ENCODE measurements around the gene USP40.
A peak's percentile ranks its signal among the peaks of the same experiment; 100 is the strongest.
"Not testable (repeated sequence)": the region's sequence is repeated elsewhere in the genome, so short reads cannot be mapped to it uniquely, and the experiment has no call there.

USP40 gene

DNA sequence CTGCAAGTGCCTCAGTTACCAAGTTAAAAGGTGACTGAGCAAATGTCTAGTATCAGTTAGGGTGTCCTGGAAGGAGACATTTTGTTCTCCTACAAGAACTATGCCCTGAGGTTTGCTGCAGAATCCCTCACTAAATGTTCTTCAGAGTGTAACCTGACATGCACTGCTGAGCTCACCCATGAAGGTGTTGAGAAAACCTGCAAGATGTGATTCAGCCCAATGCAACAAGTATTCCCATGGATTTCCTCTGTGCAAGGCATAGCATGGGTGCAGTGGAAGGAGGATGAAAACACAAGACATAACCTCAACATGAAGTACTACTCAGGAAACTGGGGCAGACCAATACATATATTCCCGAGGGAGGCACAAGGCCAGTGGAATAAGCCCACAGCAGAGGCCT is 35.5 kb upstream of the USP40 start:
- in situ Hi-C loops (cut with MboI; ENCODE audit: low pct_unique_long_range_greater_than_20kb, low sequenced_read_pairs, unreplicated experiment), result no loop called here
- DNase-seq (ENCODE audit: low spot score), result no peak
- TF ChIP-seq, protein P1, sequence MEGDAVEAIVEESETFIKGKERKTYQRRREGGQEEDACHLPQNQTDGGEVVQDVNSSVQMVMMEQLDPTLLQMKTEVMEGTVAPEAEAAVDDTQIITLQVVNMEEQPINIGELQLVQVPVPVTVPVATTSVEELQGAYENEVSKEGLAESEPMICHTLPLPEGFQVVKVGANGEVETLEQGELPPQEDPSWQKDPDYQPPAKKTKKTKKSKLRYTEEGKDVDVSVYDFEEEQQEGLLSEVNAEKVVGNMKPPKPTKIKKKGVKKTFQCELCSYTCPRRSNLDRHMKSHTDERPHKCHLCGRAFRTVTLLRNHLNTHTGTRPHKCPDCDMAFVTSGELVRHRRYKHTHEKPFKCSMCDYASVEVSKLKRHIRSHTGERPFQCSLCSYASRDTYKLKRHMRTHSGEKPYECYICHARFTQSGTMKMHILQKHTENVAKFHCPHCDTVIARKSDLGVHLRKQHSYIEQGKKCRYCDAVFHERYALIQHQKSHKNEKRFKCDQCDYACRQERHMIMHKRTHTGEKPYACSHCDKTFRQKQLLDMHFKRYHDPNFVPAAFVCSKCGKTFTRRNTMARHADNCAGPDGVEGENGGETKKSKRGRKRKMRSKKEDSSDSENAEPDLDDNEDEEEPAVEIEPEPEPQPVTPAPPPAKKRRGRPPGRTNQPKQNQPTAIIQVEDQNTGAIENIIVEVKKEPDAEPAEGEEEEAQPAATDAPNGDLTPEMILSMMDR (IDR thresholded peaks at IDR 0.05; ENCODE audit: extremely low read depth, insufficient read depth, missing control alignments), result no peak

DNA sequence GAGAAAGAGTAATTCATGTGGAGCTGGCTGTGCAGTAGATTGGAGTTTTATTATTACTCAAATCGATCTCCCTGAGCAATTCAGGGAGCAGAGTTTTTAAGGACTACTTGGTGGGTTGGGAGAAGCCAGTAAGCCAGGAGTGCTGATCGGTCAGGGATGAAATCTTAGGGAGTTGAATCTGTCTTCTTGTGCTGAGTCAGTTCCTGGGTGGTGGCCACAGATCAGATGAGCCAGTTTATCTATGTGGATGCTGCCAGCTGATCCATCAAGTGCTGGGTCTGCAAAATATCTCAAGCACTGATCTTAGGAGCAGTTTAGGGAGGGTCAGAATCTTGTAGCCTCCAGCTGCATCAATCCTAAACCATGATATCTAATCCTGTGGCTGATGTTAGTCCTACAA is 33.8 kb upstream of the USP40 start:
- TF ChIP-seq, protein P1 (IDR thresholded peaks at IDR 0.05; ENCODE audit: extremely low read depth, insufficient read depth, missing control alignments), result no peak
- in situ Hi-C loops (cut with MboI; ENCODE audit: low pct_unique_long_range_greater_than_20kb, low sequenced_read_pairs, unreplicated experiment), result no loop called here
- no peak for DNase-seq (ENCODE audit: low spot score)

DNA sequence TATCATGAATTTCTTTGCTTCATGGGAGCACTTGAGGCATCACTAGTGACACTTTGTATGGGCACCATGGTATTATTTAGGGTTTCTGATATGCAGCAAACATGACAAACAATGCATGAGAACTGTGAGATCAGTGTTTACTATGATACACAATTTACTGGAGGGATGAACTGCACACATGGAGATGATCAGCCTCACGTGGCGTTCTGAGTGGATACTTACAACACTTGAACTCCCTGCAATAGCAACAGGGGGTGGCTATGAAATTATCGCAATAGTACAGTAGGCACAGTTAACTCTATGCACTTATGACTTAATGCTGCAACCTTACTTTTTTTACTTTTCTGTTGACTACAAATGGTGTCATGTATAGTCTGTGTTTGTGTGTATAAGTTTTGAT is 32.4 kb upstream of the USP40 start:
- in situ Hi-C loops (cut with MboI; ENCODE audit: low pct_unique_long_range_greater_than_20kb, low sequenced_read_pairs, unreplicated experiment), result no loop called here

DNA sequence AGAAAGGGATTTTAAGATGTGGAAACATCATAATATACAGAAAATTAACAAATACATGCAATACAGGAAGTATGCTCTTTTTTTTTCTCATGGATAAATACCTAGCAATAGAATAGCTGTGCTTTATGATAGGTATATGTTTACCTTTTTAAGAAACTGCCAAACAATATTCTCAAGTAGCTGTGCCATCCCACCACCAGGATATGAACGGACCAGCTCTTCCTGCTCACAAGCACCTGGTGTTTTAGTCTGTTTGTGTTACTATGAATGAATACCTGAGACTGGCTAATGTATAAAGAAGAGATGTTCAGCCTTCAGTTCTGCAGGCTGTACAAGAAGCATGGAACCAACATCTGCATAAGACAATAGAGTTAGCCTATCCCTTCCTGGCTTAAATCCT is 30.9 kb upstream of the USP40 start:
- DNase-seq (ENCODE audit: low spot score), result no peak
- TF ChIP-seq, protein P1 (IDR thresholded peaks at IDR 0.05; ENCODE audit: extremely low read depth, insufficient read depth, missing control alignments), result no peak
- in situ Hi-C loops (cut with MboI; ENCODE audit: low pct_unique_long_range_greater_than_20kb, low sequenced_read_pairs, unreplicated experiment), result no loop called here

More for the DNA sequence above, 32.4 kb upstream of the USP40 start:
- no peak for DNase-seq (ENCODE audit: low spot score)
- TF ChIP-seq, protein P1 (IDR thresholded peaks at IDR 0.05; ENCODE audit: extremely low read depth, insufficient read depth, missing control alignments), result no peak

DNA sequence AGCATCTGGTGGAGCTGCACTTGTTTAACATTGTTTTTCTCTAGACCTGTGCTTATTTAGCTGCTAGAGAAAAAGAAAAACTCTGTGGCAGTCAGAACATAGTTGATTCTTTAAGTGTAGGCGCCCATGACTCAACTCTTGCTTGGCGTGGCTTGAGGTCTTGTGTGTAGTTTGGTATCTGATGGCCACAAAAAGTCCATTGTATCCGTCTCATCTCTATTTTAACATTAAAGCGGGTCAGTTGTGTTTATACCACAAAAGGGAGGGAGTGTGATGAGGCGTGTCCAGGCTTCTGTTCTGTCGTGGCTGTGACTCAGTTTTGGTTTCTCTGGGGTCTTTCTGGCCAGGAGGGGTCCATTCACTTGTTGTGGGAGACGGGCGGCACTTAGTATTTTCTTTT is 26.6 kb upstream of the USP40 start:
- peak; percentile 34 for DNase-seq (ENCODE audit: low spot score)
- TF ChIP-seq, protein P1 (IDR thresholded peaks at IDR 0.05; ENCODE audit: extremely low read depth, insufficient read depth, missing control alignments), result no peak
- in situ Hi-C loops (cut with MboI; ENCODE audit: low pct_unique_long_range_greater_than_20kb, low sequenced_read_pairs, unreplicated experiment), result no loop called here

DNA sequence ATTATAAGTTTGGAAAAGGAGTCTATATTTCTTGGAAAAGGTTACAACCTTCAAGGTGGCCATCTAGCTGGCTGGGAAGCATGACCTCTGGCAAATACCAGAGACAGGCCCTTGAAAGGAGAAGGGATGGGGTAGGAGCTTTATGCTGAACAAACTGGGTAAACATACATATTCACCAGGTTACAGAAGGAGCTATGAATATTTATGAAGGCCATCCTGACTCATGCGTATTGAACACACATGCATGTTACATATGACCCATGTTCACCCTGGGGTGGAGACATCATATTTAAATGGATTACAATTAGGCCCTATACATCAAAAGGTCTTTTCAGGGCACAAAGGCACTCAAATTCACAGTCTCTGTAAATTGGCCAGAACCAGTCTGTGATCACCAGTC is 26.1 kb upstream of the USP40 start:
- in situ Hi-C loops (cut with MboI; ENCODE audit: low pct_unique_long_range_greater_than_20kb, low sequenced_read_pairs, unreplicated experiment); DNase-seq (ENCODE audit: low spot score): not testable (repeated sequence)

DNA sequence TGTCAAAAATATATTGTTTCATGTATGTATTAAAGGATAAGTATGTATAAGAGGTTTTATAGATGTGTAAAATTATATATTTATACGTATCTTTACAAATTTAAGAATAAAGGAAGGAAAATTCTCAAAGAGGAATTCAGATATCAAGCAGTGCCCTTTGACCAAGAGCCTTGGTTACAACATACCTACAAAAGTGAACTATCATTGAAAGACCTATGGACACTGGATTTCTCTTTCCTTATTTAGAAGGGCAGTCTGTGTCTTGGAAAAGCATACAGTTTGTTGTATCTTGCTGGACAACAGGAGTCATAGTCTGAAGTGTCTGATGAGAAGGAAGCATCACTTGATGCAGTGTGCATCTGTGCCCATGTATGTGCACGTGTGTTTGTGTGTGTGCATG is 21.8 kb upstream of the USP40 start:
- in situ Hi-C loops (cut with MboI; ENCODE audit: low pct_unique_long_range_greater_than_20kb, low sequenced_read_pairs, unreplicated experiment), result no loop called here
- DNase-seq (ENCODE audit: low spot score), result no peak
- TF ChIP-seq, protein P1 (IDR thresholded peaks at IDR 0.05; ENCODE audit: extremely low read depth, insufficient read depth, missing control alignments), result no peak

Data from GM13977 (cell line).